HG02588 (cell line): ENCODE results near the gene LSP1.

Experiments
- ATAC-seq: cut with Tn5 transposase; IDR thresholded peaks from one replicate; pipeline ENCODE4 v1.9.1; 2021; ENCODE audit warnings: mild to moderate bottlenecking, moderate library complexity; ENCODE audit not compliant: unreplicated experiment

Gene LSP1

GRCh38 chr11:1836011-1836945 is 16.6 kb upstream of the LSP1 start:
- ATAC-seq = no peak

GRCh38 chr11:1837171-1838076 is 15.5 kb upstream of the LSP1 start:
- ATAC-seq = no peak

GRCh38 chr11:1838077-1838425 is 14.8 kb upstream of the LSP1 start:
- ATAC-seq = no peak

GRCh38 chr11:1838426-1839144 is 14.3 kb upstream of the LSP1 start, which contains the start of gene TNNI2:
TSS of gene TNNI2 (plus strand) at chr11:1838981. CDS start at chr11:1839697, 716 bp downstream.
- ATAC-seq = no peak

- ATAC-seq = no peak
Measured at GRCh38 chr11:1839204-1839923, 13.5 kb upstream of the LSP1 start.

GRCh38 chr11:1839924-1840779 is 12.7 kb upstream of the LSP1 start:
- no peak for ATAC-seq

GRCh38 chr11:1840780-1841480 is 12.0 kb upstream of the LSP1 start:
- no peak for ATAC-seq

GRCh38 chr11:1841511-1842148 is 11.3 kb upstream of the LSP1 start:
- ATAC-seq = no peak

- ATAC-seq = no peak
Measured at GRCh38 chr11:1842149-1843097, 10.5 kb upstream of the LSP1 start.

- no peak for ATAC-seq
Measured at GRCh38 chr11:1843098-1843473, 9.8 kb upstream of the LSP1 start.

GRCh38 chr11:1843796-1844195 is 9.1 kb upstream of the LSP1 start:
- ATAC-seq = no peak

- ATAC-seq = no peak
Measured at GRCh38 chr11:1844221-1845094, 8.4 kb upstream of the LSP1 start.

- no peak for ATAC-seq
Measured at GRCh38 chr11:1845095-1845429, 7.8 kb upstream of the LSP1 start.

GRCh38 chr11:1845561-1846452 is 7.1 kb upstream of the LSP1 start:
- no peak for ATAC-seq

GRCh38 chr11:1846453-1846932 is 6.4 kb upstream of the LSP1 start:
- no peak for ATAC-seq
